ENCODE measurements around the gene LTBR. TPM values are rescaled to one million over a fixed set of nuclear protein-coding genes. Genes with fewer than 3 reads are reported as not detected.

Gene LTBR
- total and polyA plus RNA-seq, 2 of the 4 experiments (the other 2 are of a cell fraction) = 19.7 to 62.5 TPM

DNA sequence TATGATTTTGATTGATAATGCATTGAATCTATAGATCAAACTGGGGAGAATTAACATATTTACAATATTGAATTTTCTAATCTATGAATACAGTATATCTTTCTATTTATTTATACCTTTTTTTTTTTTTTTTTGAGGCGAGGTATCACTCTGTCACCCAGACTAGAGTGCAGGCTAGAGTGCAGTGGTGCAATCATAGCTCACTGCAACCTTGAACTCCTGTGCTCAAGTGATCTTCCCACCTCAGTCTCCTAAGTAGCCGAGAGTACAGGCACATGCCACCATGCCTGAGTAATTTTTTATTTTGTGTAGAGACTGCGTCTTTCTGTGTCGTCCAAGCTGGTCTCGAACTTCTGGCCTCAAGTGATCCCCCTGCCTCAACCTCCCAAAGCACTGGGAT, 20.4 kb downstream of the LTBR start:
- Histone ChIP-seq H4K5ac (ENCODE audit: low read depth, low read length) (no peak overlapping the region), H3K27me3 (ENCODE audit: control insufficient read depth, insufficient read depth, low read length) (no peaks in the 10 kb centered on the region), H3K4me3 (ENCODE audit: insufficient read depth, low read depth, low read length) (no peak overlapping the region), H2AK9ac (replicated peaks; ENCODE audit: low read depth, low read length, poor library complexity) (no peak overlapping the region), H3K56ac (ENCODE audit: extremely low read depth, insufficient read depth, low read length) (no peak overlapping the region), H3K9me3 (ENCODE audit: control insufficient read depth, insufficient read depth, low read length) (no peaks in the 10 kb centered on the region), H4K20me1 (ENCODE audit: insufficient read depth, low read length) (no peaks in the 10 kb centered on the region), H2AFZ (replicated peaks; ENCODE audit: low read length, poor library complexity) (no peak overlapping the region), H3K9ac (ENCODE audit: low read depth, low read length) (no peak overlapping the region), H2AK5ac (ENCODE audit: low read depth, low read length) (no peak overlapping the region), H3K23ac (ENCODE audit: low read depth, low read length) (no peak overlapping the region), H3K4ac (ENCODE audit: low read depth, low read length) (no peak overlapping the region), H3K18ac (ENCODE audit: low read depth, low read length) (no peak overlapping the region), H2BK120ac (ENCODE audit: low read depth, low read length) (no peak overlapping the region), H3K27ac (ENCODE audit: insufficient read depth, low read length) (no peak overlapping the region), H3K36me3 (ENCODE audit: control insufficient read depth, insufficient read depth, low read length) (no peaks in the 10 kb centered on the region; the same call in 1 of the 2 replicates), H3K9me1 (ENCODE audit: insufficient read depth, low read length) (no peaks in the 10 kb centered on the region), H3K14ac (replicated peaks; ENCODE audit: low read depth, low read length) (no peak overlapping the region), H4K91ac (ENCODE audit: insufficient read depth, low read depth, low read length) (no peak overlapping the region), H2BK15ac (ENCODE audit: low read depth, low read length) (no peak overlapping the region), H4K8ac (ENCODE audit: low read depth in 2 of 2, low read length in 2 of 2) (no peak overlapping the region), H3K4me1 (ENCODE audit: control insufficient read depth, insufficient read depth, low read length) (no peaks in the 10 kb centered on the region), H3K79me1 (ENCODE audit: low read depth in 1 of 2, low read length in 2 of 2) (no peaks in the 10 kb centered on the region), H2BK20ac (ENCODE audit: low read depth, low read length) (no peak overlapping the region), H2BK5ac (ENCODE audit: low read depth, low read length, poor library complexity, severe bottlenecking) (no peak overlapping the region), H3K4me2 (ENCODE audit: low read depth, low read length) (no peak overlapping the region)
- no peak for TF ChIP-seq BHLHE40 (IDR thresholded peaks at IDR 0.05; ENCODE audit: low read depth, low read length)
- no peak for TF ChIP-seq FOS (IDR thresholded peaks at IDR 0.05; ENCODE audit: low read depth, low read length)
- TF ChIP-seq, protein P1, sequence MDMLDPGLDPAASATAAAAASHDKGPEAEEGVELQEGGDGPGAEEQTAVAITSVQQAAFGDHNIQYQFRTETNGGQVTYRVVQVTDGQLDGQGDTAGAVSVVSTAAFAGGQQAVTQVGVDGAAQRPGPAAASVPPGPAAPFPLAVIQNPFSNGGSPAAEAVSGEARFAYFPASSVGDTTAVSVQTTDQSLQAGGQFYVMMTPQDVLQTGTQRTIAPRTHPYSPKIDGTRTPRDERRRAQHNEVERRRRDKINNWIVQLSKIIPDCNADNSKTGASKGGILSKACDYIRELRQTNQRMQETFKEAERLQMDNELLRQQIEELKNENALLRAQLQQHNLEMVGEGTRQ (IDR thresholded peaks at IDR 0.05; ENCODE audit: low read depth, low read length) = no peak
- TF ChIP-seq, protein P2, sequence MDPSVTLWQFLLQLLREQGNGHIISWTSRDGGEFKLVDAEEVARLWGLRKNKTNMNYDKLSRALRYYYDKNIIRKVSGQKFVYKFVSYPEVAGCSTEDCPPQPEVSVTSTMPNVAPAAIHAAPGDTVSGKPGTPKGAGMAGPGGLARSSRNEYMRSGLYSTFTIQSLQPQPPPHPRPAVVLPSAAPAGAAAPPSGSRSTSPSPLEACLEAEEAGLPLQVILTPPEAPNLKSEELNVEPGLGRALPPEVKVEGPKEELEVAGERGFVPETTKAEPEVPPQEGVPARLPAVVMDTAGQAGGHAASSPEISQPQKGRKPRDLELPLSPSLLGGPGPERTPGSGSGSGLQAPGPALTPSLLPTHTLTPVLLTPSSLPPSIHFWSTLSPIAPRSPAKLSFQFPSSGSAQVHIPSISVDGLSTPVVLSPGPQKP (IDR thresholded peaks at IDR 0.05; ENCODE audit: borderline replicate concordance, low read depth, low read length) = no peak
- TF ChIP-seq POLR2A (IDR thresholded peaks at IDR 0.05; ENCODE audit: low read depth, low read length) = no peak
- no peak for TF ChIP-seq NFE2L2 (IDR thresholded peaks at IDR 0.05; ENCODE audit: low read depth, low read length)
- no peak for TF ChIP-seq RFX5 (IDR thresholded peaks at IDR 0.05; ENCODE audit: low read depth, low read length)
- no peak for TF ChIP-seq MXI1 (IDR thresholded peaks at IDR 0.05; ENCODE audit: borderline replicate concordance, low read depth, low read length)
- no peak for TF ChIP-seq CHD1 (IDR thresholded peaks at IDR 0.05; ENCODE audit: low read depth, low read length)
- no peak for TF ChIP-seq SMC3 (IDR thresholded peaks at IDR 0.05; ENCODE audit: low read depth, low read length)
- TF ChIP-seq, protein P3, sequence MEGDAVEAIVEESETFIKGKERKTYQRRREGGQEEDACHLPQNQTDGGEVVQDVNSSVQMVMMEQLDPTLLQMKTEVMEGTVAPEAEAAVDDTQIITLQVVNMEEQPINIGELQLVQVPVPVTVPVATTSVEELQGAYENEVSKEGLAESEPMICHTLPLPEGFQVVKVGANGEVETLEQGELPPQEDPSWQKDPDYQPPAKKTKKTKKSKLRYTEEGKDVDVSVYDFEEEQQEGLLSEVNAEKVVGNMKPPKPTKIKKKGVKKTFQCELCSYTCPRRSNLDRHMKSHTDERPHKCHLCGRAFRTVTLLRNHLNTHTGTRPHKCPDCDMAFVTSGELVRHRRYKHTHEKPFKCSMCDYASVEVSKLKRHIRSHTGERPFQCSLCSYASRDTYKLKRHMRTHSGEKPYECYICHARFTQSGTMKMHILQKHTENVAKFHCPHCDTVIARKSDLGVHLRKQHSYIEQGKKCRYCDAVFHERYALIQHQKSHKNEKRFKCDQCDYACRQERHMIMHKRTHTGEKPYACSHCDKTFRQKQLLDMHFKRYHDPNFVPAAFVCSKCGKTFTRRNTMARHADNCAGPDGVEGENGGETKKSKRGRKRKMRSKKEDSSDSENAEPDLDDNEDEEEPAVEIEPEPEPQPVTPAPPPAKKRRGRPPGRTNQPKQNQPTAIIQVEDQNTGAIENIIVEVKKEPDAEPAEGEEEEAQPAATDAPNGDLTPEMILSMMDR (conservative IDR thresholded peaks at IDR 0.05; ENCODE audit: low read depth, low read length) = no peak
- no peak for TF ChIP-seq RCOR1 (IDR thresholded peaks at IDR 0.05; ENCODE audit: insufficient replicate concordance, low read length)
- no peak for TF ChIP-seq MAZ (IDR thresholded peaks at IDR 0.05; ENCODE audit: borderline replicate concordance, low read depth, low read length)
- TF ChIP-seq MAFK (IDR thresholded peaks at IDR 0.05; ENCODE audit: low read depth, low read length) = no peak
- no peak for TF ChIP-seq RAD21 (IDR thresholded peaks at IDR 0.05; ENCODE audit: low read length)
- no peak for TF ChIP-seq CEBPB (IDR thresholded peaks at IDR 0.05; ENCODE audit: low read depth, low read length)
- no CpG with 5 or more reads among the region's 5 CpGs for WGBS, 2 experiments (ENCODE audit: extremely low coverage in 2 of 2, insufficient read length in 1 of 2)
- dilution Hi-C loops (cut with HindIII; ENCODE audit: low sequenced_read_pairs, unreplicated experiment) = no loop called here
- in situ Hi-C loops (cut with MboI; ENCODE audit: low sequenced_read_pairs) = no loop called here
- BruUV-seq (replicated peaks) = no TSS peak
- ChIA-PET CTCF (interaction anchor here (0.7 kb wide), 1 partner anchor 10 kb away, joined by 3 read pairs; no protein-coding TSS in a partner anchor), POLR2A (ENCODE audit: unreplicated experiment) (no interaction called here)
- ATAC-seq (ENCODE audit: low read depth) = no peak
- DNase-seq = no peak
- intact Hi-C loops (cut with micrococcal nuclease) = no loop called here
